ENCODE data around the gene BOC.

The BOC gene

GRCh38 chr3:113250566-113250965 lies 39.2 kb downstream of the BOC start:
- no peak for DNase-seq

DNA sequence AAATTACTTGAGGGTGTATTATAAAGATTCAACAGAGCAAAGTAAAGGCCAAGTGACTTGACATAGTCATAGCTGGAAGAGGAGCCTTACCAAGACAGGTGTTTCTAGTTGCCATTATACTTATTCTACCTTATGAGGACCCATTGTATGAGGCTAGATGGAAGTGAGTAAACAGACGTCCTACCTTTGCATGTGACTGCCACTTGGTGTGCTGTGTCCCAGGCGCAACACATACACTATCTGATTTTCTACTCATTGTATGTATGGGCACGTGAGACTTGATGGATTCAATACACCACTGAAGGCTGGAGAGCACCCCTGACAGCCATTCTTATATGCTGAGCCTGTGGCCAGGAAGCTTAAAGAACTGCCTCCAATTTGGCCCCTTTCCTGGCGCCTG lies 40.5 kb downstream of the BOC start:
- DNase-seq: no peak

DNA sequence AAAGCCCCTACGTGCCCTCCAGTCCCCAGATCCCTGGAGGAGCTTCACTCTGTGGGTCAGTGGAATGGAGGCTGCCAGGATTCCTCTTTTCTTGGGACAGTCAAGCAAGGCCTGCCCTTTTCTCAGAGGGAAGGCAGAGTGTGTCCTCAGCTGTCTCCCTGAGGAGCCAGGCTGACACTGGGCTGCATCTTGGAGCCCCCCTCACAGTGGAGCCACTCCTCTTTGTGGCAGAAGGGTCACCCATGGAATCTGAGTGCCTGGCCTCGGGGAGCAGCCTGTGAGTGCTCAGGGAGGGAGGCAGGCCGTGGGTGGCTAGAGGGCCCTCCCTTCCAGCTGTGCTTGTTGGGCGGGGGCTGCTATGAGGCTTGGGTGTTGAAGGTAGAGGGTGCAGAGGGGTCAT lies 41.2 kb downstream of the BOC start:
- no peak for DNase-seq

GRCh38 chr3:113253702-113254101 lies 42.3 kb downstream of the BOC start:
- no peak for DNase-seq

DNA sequence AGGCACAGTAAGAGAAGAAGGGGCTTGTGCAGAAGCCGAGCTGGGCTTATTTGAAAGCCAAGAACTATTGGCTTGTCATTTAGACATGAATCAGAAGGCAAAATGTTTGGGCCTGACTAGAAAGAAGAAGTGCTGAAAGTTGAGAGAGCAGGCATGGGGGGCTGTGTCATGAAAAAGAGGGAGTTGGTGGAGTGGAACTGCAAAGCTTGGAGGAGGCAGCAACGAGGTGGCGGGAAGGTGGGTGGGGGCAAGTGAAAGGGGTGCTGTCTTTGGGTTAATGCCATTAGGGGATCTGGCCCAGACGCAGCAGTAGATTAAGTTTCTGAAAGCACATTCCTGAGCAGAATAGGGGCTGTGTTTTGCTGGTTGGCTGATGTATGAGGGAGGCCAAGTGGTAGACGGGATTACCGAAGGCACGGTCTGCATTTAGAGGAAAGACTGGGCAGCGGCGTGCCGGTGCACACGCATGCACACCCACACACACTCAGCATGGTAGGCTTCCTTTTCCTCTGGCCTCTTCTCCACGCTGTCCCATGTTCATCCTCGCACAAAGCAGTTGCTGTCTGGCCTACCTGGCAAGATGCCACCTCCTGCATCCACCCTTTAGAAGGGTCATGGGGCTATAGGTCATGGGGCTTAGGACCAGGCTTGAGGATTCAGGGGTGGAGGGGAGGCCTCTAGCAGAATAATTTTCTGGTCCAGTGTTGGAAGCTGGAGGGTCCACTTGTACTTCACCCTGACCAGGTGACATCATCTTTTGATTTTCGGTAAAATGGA lies 43.0 kb downstream of the BOC start:
- no peak for DNase-seq

DNA sequence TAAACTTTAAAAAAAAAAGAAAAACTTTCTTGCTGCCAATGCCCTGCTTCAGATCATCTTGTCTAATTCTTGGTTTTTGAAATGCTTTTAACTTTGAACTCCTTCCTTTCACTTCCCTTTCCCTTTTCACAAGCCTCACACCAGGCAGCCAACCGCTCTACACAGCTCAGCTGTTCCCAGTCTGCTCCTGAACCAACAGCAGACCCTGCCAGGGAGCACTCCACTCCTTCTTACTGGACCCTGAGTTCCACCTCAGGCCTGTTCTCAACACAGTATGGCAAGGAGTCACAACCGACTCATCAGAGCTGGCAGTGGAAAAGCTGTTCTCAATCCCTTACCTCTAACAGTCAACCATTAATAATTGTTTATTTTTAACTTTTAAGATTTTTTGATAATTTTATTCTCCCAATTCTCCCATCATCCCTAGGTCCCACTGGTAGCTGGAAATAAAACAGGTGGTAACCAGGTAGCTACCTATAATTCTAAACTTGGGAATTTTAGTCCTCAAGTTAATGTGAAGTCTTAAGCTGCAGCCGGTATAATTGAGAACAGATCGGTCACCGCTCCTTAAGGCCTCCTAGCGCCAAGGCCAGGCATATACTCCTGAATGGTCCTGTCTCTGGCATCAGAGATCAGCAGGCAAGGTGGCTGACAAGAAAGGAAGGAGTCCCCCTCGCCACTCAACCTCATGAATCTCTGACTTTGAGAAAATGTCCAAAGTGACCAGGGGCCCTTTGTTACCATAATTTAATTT lies 43.9 kb downstream of the BOC start:
- no peak for DNase-seq

GRCh38 chr3:113255854-113256615 lies 44.7 kb downstream of the BOC start:
- no peak for DNase-seq

DNA sequence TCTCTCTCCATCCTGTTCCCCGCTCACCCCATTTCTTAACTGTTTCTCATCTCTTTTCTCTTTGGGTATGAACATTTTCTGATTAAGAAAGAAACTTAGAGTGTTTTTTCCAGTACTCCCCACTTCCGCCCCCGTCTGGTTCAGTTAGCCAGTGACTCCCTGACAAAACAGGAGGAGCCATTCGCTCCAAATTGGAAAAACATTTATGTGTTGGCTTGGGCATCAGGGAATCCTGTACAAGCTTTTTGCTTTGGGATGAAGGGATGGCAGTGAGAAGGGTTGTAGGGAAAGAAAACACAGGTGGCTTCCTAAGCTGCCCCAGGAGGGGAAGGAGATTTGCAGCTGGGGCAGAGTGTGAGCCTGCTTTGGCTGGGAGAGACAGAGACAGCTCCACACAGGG lies 47.0 kb downstream of the BOC start:
- no peak for DNase-seq

DNA sequence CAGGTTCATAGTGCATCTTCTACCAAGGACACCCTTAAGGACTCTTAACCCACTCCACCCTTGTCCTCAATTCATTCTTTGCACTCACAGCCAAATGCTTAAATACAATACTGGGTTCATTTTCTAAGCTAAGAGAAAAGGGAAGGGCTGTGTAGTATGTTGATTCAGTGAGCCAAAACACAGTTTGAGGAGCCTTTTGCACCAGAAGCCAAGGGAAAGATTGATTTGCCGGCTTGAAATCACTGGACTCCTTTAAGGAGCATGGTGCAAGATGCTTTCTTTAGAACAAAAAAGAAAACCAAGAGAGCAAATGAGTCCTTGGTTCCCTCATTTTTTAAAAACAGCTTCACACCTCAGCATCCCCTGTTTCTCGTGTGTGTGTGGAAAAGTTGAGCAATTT lies 47.8 kb downstream of the BOC start:
- DNase-seq: no peak

DNA sequence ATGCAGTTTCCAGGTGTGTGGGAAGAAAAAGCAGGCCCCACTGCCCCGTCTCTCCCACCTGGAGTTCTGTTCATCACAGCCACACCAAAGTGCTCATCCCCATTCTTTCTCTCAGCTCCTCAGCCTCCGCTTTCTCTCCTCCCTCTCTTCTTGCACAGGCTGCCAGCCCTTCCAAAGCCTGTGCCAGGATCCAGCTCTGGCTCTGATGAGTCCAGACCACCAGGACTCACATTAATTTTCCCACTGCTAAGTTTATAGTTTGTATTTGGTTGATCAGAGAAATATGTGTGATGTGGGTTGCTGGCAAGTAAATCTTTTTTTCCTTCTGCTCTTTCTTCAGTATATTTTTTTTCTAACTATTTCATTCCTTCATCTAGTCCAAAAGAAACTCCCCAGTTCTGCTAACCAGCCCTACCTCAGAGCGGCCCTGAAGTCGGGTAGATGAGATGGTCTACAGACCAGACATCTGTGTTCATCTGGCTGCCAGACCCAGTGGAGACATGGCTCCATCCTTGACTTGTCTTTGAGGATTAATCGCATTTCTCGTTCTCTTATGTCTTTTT lies 49.8 kb downstream of the BOC start:
- no peak for DNase-seq

- no peak for DNase-seq
Observed at GRCh38 chr3:113261626-113262303, 50.4 kb downstream of the BOC start.

DNA sequence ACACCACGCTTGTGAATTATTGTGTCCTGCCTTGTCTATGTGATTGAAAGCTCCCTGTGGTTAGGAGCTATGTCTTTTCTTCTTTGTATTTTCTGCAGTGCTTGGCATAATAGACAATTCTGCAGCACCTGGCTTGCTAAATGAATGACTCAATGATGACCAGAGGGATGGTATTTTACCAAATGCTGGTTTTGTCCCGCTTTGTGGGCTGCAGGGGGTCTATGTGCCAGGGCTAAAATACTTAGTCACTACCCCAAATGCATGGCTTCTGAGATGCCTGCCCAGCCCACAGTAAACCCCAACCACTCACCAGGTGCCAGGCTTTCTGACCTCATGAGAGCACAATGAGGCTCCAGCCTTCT lies 50.9 kb downstream of the BOC start:
- no peak for DNase-seq

GRCh38 chr3:113263020-113263419 lies 51.7 kb downstream of the BOC start:
- DNase-seq: no peak

GRCh38 chr3:113263778-113264177 lies 52.4 kb downstream of the BOC start:
- no peak for DNase-seq

DNA sequence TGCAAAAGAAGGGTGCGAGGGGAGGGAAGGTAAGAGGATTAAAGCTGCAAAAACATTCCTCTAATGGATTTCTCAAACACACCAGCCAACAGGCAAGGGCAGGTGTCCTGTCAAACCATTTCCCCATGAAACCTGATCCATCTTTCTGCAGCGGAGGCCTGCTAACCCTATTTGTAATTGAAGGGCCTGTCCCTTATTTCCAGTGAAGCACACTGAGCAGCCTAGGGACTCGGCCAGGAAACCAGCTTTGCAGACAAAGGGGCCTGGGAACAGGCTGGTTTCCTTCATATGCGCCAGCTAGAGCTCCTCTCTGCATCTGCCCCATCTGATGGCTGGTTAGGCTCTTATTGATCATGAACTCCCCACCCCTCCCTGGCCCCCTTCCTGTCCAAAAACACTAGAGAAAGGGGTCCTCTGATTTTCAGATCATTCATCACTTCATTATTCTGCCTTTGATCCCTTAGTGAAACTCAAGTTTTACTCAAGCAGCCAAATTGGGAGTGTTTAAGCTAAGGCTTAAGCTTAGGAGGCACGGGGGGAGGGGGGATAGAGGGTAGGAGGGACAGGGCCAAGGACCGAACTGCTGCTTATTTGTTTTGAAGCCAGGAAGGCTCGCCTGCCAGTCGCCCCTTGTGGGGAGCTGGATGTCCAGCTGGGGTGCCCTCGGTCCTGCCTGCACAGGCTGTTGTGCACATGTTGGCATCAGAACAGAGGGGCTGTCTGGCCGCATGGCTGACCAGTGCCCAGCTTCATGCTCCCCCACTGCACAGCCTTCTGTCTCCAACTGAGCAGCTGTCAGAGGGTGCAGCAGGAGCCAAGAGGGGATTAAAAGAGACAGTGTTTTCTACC lies 53.1 kb downstream of the BOC start:
- no peak for DNase-seq

DNA sequence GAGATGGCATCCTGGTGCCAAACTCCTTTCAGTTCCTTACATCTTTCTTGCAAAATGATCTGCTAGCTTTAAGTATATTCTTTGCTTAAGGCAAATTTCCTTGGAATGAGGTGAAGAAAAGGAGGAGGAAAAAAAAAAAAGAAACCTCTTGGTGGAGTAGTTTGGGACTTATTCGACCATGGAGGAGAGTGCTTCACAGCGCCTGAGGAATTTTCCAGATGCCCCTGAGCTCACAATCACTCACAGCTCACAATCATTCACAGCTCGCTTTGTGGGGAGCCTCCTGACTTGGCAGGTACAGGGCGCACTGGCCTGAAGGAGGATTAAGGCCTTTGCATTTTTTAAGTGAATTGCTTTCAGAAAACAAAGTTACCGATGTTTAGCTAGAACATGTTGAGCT lies 53.9 kb downstream of the BOC start:
- DNase-seq: no peak

GRCh38 chr3:113266738-113267137 lies 55.4 kb downstream of the BOC start:
- DNase-seq: no peak

- no peak for DNase-seq
Observed at GRCh38 chr3:113268311-113268710, 57.0 kb downstream of the BOC start.

DNA sequence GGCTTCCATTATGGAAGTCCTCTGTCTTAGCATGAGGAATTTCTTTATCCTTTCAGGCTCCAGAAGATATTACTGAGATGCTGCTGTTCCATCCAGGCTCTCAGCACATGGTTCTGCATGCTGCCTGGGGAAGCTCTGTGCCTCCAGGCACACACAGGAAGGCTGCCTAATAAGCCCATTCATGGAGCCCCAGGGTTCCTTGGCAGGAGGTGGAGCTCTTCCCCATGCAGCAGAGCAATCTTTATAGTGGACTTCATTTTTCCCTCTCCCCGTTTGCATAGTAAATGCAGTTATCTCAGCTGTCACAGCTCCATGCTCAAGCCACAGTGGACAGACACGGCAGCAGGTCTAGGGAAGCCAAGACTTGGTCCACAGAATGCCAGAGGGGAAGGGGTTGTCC lies 57.6 kb downstream of the BOC start:
- no peak for DNase-seq

- DNase-seq: no peak
Observed at GRCh38 chr3:113269661-113270060, 58.3 kb downstream of the BOC start.

- DNase-seq: no peak
Observed at GRCh38 chr3:113270068-113270467, 58.7 kb downstream of the BOC start.

DNA sequence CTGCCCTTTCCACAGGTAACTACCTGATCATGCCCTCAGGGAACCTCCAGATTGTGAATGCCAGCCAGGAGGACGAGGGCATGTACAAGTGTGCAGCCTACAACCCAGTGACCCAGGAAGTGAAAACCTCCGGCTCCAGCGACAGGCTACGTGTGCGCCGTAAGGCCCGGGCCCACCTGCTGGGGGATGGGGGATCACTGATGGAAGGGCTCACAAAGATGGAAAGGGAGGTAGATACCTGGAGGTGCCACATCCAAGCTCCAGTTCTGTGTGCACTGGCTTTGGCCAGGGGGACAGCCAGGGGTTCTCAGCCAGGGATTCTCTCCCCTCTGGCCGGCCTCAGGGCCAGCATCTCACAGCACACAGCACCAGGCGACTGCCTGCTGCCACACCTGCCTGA lies 59.4 kb downstream of the BOC start:
- no peak for DNase-seq

All from EL (cell line).